Breast epithelium (tissue), 3 donors: Measurements from ENCODE around the gene C2orf68.
"Not testable (repeated sequence)": the region's sequence is repeated elsewhere in the genome, so short reads cannot be mapped to it uniquely, and the experiment has no call there.

Experiments
- CTCF ChIP-seq, 3 donors: fragments of 450-650 bp; IDR thresholded peaks; one replicate each; pipeline ENCODE4 v1.5.1; 2016 to 2017; ENCODE audit warnings: antibody characterized with exemption in 3 of 3, mild to moderate bottlenecking in 3 of 3, moderate library complexity in 3 of 3
- POLR2A ChIP-seq: fragments of 450-650 bp; IDR thresholded peaks from one replicate; pipeline ENCODE4 v1.6.1; 2016; ENCODE audit warnings: antibody characterized with exemption, mild to moderate bottlenecking, moderate library complexity
- POLR2AphosphoS5 ChIP-seq, 3 donors: sonication (generic); formaldehyde crosslinking; IDR thresholded peaks; one replicate each; pipeline ENCODE4 v1.6.1; 2017; ENCODE audit warnings: antibody characterized with exemption in 3 of 3

- not testable (repeated sequence) for TF ChIP-seq CTCF (IDR thresholded peaks at IDR 0.05); POLR2A; POLR2AphosphoS5 (IDR thresholded peaks at IDR 0.05)
Measured at GRCh38 chr2:85560403-85560726, 51.5 kb downstream of the C2orf68 start.
